HG02840 (cell line): ENCODE results near the gene BARHL1.

Experiments
- ATAC-seq: cut with Tn5 transposase; IDR thresholded peaks from one replicate; pipeline ENCODE4 v1.9.1; 2021; ENCODE audit warnings: mild to moderate bottlenecking, moderate library complexity, moderate number of reproducible peaks; ENCODE audit not compliant: unreplicated experiment, low FRiP score

BARHL1 gene

DNA sequence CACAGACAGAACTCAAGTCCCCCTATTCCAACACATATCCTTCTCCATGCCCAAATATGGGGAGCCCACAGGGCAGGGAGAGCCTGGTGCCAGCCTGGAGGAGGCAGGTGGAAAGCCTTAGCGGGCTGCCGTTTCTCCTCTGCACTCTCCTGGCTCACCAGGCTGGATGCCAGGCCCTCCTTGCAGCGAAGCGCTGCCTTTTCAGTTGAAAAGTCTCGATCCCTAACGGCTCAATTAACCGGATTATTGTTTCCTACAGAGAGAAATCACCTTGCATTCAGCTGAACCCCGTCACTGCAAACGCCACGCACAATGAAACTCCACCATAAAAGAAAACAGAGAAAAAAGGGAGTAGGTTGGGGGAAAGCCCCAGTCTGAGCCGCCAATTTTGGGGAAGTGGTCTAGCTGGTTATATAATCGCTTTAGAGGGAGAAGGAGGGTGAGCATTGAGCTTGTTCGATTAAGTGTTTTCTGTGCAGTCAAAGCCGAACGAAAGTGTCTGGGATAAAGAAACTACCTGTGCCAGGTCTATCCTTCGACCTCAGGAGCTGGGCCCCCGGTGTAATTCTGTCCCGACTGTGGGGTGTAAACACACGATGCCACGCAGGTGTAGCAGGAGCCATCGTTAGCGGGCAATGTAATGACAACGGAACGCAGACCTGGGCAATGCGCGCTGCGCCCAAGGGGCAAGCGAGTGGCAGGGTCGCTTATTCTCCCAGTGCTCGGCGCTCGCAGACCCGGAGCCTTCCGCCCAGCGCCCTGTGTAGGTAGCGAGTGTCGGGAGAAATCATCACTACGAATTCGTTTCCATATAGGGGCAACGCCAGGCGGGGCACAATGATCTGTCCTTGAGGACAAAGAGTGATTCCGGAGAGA lies 3.8 kb downstream of the BARHL1 start:
- ATAC-seq = no peak

DNA sequence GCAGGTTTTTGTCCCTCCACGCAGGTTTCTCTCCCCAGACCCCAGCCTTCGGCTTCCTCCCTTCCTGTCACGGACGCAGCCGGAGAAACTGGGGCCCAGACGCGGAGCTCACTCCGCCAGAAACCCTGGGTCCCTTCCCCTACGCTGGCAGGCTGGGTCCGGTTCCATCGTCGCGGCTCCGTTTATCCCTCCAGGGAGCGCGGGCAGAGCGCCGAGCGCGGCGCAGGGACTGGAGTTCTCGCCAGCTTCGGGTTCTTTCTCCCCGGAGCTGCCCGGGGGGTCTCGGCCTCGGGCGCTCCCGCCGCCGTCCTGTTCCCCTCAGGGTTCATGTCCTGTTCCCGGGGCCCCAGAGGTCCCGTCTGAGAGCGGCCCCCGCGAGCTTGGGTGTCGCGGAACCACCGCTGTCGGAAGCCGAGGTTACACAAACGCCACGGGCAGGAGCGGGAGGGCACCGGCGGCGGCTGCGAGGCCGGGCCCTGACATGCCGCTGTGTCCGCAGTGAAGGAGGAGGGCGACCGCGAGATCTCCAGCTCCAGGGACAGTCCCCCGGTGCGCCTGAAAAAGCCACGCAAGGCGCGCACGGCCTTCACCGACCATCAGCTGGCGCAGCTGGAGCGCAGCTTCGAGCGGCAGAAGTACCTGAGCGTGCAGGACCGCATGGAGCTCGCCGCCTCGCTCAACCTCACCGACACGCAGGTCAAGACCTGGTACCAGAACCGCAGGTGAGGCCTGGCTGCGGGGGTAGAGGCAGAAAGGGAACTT lies 4.6 kb downstream of the BARHL1 start:
- ATAC-seq = no peak

GRCh38 chr9:132587592-132587955 lies 5.2 kb downstream of the BARHL1 start:
- no peak for ATAC-seq

- no peak for ATAC-seq
Measured at GRCh38 chr9:132588098-132588497, 5.7 kb downstream of the BARHL1 start.

DNA sequence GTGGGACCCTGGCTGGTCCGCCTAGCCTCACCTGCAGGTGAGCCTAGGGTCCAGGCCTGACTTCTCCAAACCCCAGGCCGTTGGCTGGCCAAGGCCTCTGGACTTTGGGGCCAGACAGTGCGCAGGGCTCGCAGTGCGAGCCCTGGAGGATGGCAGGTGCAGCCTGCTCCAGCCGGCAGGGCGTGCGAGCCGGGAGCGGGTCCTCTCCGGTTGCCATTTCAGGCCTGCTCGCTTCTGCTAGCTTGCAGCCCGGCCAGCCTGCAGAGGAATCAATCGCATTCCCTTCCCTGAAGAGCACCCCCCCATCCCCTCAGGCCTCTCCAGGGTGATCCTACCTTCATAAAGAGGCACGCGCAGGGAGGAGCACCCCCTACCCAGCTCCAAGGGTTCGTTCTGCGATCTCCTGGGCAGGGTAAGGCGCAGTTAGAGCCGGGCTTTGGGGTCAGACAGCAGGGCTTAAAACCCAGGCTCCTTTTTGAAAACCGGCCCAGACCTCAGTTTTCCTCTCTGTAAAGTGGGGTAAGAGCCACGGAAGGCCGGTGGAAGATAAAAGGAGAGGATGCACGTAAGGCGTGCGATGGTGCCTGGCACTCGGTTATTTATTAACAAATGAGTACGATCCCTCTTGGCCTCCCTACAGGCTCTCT lies 6.2 kb downstream of the BARHL1 start:
- no peak for ATAC-seq

GRCh38 chr9:132589148-132590036 lies 7.0 kb downstream of the BARHL1 start:
- ATAC-seq = no peak

- no peak for ATAC-seq
Measured at GRCh38 chr9:132590037-132590317, 7.6 kb downstream of the BARHL1 start.

GRCh38 chr9:132590318-132591182 lies 8.1 kb downstream of the BARHL1 start:
- no peak for ATAC-seq

DNA sequence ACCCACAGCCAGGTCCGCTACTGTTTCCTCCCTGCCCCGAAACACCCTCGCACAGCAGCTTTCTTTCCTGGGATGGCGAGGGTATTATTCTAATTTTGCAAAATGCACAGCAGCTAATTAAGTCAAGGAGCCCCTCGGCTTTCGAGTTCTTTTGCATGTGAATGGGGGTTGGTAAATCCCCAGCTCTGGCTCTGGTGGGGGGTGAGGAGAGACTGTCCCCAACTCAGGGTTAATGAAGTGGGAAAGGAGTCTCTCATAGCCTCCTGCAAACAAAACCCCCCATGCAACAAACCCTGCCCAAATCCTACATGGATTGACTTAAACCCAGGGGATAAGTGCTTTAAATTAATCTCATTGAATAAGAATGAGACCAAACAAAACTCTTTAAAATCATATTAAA lies 8.8 kb downstream of the BARHL1 start:
- ATAC-seq = no peak

DNA sequence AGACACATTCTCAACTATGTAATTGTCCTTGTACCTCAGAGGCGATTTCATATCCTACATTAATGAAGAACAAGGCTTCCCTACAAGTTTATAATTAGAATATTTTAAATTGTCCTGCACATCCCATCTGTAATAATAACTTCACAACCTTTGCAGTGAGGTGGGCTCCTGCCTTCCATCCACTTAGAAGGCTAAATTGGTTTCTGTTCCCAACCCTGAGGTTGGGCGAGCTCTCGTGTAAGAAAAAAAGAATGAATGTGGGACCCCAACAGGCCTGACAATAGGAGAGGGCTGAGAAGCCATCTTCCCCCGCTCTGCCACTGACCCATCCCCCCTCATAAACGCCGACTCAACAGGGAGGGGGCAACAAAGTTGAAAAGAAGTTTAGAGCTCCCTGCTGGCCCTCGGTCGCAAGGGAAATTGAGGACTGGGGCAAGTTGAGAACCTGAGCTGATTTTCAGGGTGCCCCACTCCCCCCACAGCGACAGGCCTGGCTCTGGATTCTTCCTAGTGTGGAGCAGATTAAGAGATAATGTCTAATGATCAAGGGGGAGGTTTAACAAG lies 9.4 kb downstream of the BARHL1 start:
- ATAC-seq = no peak

GRCh38 chr9:132592451-132592850 lies 10.0 kb downstream of the BARHL1 start:
- ATAC-seq = no peak

DNA sequence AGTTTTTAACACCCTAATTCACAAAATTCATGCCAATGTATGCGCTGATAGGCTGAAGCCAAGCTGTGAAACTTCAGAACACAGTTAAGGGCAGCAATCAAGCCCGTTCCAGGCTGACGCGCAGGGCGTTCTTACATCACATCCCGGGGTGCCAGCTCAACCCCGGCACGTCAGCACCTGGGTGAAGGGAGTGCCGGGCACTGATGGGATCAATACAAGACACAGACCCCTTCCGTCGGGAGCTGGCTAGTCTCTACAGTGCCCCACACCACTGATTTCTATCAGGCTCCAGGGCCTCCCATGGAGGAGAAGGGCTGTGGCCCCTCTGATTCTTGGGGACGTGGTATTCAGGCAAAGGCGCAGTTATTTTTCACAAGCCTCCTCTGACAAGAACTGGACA lies 12.0 kb downstream of the BARHL1 start:
- no peak for ATAC-seq

GRCh38 chr9:132595319-132595718 lies 12.9 kb downstream of the BARHL1 start:
- ATAC-seq = no peak

DNA sequence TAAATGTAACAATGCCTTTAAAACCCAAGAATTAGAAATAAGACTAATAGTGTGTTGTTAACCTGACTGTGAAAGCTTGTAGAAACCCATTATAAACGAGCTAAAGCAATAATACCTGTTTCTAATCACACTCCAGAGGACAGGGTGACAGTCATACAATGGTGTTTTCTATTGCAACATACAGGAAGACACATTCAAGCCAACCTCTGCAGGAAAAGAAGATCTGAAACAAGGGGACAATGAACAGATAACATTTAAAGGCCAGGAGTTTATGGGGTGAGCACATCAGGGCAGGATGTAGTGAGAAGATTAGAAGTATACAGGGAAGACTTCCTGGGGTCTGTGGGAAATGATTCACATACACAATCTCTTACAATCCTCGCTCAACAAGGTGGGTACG lies 13.8 kb downstream of the BARHL1 start:
- no peak for ATAC-seq

DNA sequence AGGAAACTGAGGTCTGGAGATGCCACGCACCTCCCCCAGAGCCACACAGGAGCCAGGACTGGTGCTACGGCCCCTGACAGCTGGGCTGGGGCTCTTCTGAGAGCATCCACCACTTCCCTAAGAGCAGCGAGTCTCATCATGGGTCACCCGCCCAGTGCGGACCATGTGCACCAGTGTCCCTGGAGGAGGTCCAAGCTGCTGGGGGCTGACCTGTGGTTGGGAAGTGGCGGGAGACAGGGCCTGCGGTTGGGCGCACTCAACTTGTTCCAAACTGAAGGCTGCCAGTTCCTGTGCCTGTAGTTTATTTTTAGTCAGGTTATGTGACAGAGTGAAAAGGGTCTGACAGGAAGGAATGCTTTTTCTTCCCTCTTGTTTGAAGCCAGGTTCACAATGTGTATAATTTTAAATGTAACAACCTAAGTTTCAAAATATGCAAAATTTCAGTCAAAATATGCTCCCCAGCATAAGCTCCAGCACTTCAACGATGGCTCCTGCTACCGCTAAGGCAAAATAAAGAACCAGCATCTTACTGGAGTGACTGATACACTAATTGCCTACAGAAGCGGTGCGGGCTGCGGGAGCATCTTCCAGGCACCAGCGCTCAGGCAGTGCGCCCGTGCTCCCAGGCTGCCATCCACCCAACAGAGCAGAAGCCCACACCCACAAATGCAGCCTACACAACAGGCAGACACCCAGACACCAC lies 14.8 kb downstream of the BARHL1 start:
- no peak for ATAC-seq

DNA sequence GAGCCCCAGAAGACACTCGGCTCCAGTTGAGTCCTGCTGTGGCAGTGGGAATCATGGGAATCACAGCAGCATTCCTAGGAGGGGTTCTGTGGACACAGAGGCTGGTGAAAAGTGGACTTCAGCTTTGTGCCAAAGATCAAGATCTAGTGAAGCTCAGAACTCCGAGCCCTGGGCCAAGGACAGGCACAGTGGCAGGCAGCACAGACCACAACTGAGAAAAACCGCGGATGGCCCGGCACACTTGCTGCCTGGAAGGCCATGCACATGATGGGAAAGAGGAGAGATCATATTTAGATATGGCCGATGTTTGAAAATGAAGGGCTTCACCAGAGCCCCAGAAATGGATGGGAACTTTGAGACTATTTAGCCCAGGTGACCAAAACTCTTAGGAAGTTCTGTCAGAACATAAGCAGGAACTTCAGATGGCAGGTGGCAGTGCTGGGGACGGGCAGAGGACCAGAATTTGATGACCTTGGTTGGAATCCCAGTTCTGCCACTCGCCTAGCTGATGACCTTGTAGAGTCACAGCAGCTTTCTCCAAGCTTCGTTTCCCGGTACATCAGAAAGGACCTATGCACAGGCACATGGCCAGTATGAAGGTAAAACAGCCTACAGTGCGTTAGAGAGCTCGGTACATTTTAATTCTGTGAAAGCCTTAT lies 18.0 kb downstream of the BARHL1 start:
- no peak for ATAC-seq

DNA sequence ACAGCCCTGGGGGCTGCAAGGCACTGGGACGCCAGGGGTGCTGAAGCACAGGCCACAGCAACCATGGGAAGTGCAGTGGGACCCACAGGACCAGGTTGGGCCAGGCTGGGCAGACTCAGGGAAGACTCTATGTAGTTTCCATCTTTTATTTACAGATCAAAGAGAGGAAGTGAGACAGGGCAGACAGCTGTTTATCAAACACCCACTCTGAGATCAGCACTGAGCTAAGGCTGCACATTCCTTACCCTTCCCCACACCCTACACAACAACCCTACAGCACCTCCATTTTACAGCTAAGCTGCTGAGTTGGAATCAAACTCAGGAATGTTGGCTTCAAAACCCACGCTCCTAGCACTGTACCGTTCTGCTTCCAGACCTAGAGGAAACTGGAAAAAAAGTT lies 19.8 kb downstream of the BARHL1 start:
- no peak for ATAC-seq

DNA sequence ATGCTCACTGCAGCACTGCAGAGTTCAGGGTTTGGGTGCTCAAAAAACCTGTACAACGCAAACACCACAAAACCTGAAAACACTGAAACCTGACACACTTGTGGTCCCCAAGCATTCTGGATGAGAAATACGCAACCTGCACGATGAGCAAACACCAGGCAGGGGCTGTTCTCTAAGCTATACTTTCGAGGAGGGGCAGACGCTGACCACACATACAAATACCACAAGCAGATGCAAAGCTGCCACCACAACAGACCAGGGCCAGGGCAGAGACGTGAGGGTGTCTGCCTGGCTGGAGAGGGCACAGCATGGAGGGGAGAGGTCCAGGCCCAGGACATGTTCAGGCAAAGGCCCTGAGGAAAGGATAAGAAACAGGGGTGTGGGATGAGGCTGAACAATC lies 23.0 kb downstream of the BARHL1 start:
- no peak for ATAC-seq
